ENCODE measurements around the gene STOML1. TPM values are rescaled to one million over a fixed set of nuclear protein-coding genes. Genes with fewer than 3 reads are reported as not detected.

The STOML1 gene
- total RNA-seq, 1 experiment from 2014 or later: 5.4 TPM

GRCh38 chr15:74038707-74039655 lies 46.9 kb upstream of the STOML1 start (continued):
- no peak for TF ChIP-seq ZNF532 (CRISPR knock-in tag; IDR thresholded peaks at IDR 0.05; ENCODE audit: borderline replicate concordance)
- TF ChIP-seq ZMAT4 (CRISPR knock-in tag; IDR thresholded peaks at IDR 0.05): no peak

GRCh38 chr15:74037171-74038117 lies 45.3 kb upstream of the STOML1 start:
- peaks cover 22% of the 10 kb centered on the region; the same call in 1 of the 2 replicates for H3K36me3 Mint-ChIP-seq
- no peak overlapping the region for H3K4me3 Mint-ChIP-seq
- H3K27me3 Mint-ChIP-seq (ENCODE audit: low read depth): peaks cover 3% of the 10 kb centered on the region; the same call in 1 of the 2 replicates
- H3K9me3 Mint-ChIP-seq: no peaks in the 10 kb centered on the region
- ATAC-seq: no peak
- peaks cover 39% of the 10 kb centered on the region for H3K4me1 Mint-ChIP-seq
- POLR2A ChIA-PET: interaction anchor here (0.8 to 1.5 kb wide), 4 partner anchors 8 to 86 kb away, joined by 3 read pairs; no protein-coding TSS in a partner anchor
- no peak overlapping the region for H3K27ac Mint-ChIP-seq
- TF ChIP-seq CREB1 (CRISPR knock-in tag; IDR thresholded peaks at IDR 0.05) (no peak), ZNF219 (CRISPR knock-in tag; IDR thresholded peaks at IDR 0.05; ENCODE audit: borderline replicate concordance) (no peak), SMAD4 (CRISPR knock-in tag; IDR thresholded peaks at IDR 0.05) (no peak)
- no peak for DNase-seq (ENCODE audit: low spot score)
- CTCF ChIA-PET: interaction anchor here (0.7 to 9.1 kb wide), 36 partner anchors 12 to 1237 kb away, joined by 3 to 290 read pairs (median 6); partner anchors contain the start of genes LOXL1, PML, STOML1 and TBC1D21

- ATAC-seq: peak; percentile 86
- POLR2A ChIA-PET: interaction anchor here (0.6 to 1.5 kb wide), 5 partner anchors 9 to 85 kb away, joined by 3 read pairs; partner anchors contain the start of gene PML
Measured at GRCh38 chr15:74036271-74037170, 44.4 kb upstream of the STOML1 start.

More at GRCh38 chr15:74036271-74037170, 44.4 kb upstream of the STOML1 start:
- Mint-ChIP-seq H3K4me3 (no peak overlapping the region), H3K27me3 (ENCODE audit: low read depth) (no peaks in the 10 kb centered on the region), H3K27ac (peak overlapping the region; percentile 31), H3K4me1 (peaks cover 39% of the 10 kb centered on the region), H3K36me3 (peaks cover 21% of the 10 kb centered on the region; the same call in 1 of the 2 replicates), H3K9me3 (no peaks in the 10 kb centered on the region)
- peak; percentile 86 for DNase-seq (ENCODE audit: low spot score)
- CTCF ChIA-PET: interaction anchor here (0.6 to 9.1 kb wide), 42 partner anchors 11 to 398 kb away, joined by 3 to 290 read pairs (median 5); partner anchors contain the start of genes ISLR2, LOXL1, PML and STOML1
- peak; percentile 50; the same call in 1 of the 2 replicates for TF ChIP-seq FOXP1 (CRISPR knock-in tag; IDR thresholded peaks at IDR 0.05; ENCODE audit: borderline replicate concordance)
- TF ChIP-seq CTCF (IDR thresholded peaks at IDR 0.05): peak; percentile 29; the same call in 1 of the 2 replicates
- no peak for TF ChIP-seq ZNF263 (CRISPR knock-in tag; IDR thresholded peaks at IDR 0.05; ENCODE audit: low read depth)

Measured in WTC11 (cell line).